ENCODE measurements around the gene DAB2IP.

DNA sequence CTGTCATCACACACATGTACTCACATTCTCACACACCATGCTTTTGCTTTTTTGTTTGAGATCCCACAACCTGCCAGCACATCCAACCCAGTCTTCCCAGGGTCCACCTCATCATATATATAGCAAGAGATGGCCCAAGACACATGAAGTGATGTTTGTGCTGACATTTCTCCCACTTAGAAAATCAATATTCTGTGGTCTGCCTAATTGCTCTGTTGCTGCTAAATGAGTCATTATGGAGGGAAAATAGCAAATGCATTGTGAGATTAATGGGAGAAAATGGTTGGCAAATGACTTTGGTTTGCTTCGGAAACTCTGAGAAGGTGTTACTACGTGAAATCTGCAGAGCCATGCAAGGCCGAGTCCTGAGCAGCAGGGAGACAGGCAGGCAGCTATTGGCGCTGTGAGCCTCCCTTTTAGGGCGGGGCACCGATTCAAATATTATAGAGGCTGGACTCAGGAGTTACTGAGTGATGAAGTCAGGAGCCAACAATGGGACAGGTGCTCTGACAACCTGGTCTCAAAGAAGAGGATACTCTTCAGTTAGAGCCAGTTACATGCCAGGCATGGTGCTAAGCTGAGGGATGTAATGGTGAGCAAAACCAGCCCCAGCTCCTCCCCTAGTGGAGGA, 62.8 kb downstream of the DAB2IP start:
- TF ChIP-seq CTCF (optimal IDR thresholded peaks at IDR 0.05 in 1 of 3, IDR thresholded peaks at IDR 0.05 in 1 of 3, conservative IDR thresholded peaks at IDR 0.05 in 1 of 3; ENCODE audit: extremely low read depth in 1 of 3, insufficient read depth in 2 of 3, low read length in 3 of 3) (no peak), EZH2 (IDR thresholded peaks at IDR 0.05; ENCODE audit: low read length) (no peak)
